C1 segment of cervical spinal cord (tissue), 14 donors: ENCODE results near the gene TSACC.

Experiments used
- DNase-seq, 14 donors: peaks; one replicate each; lab custom pipeline; 2025; lab: John Stamatoyannopoulos, UW

The TSACC gene

GRCh38 chr1:156392452-156392853 lies 54.1 kb downstream of the TSACC start:
- no peak for DNase-seq

GRCh38 chr1:156393095-156393494 lies 54.8 kb downstream of the TSACC start:
- no peak for DNase-seq

- peak in 1 of 14 donors; percentile 27 for DNase-seq
Observed at GRCh38 chr1:156394082-156394481, 55.8 kb downstream of the TSACC start.

- DNase-seq: no peak
Observed at GRCh38 chr1:156394835-156395461, 56.6 kb downstream of the TSACC start.
